ENCODE measurements around the gene SCPEP1. TPM values are rescaled to one million over a fixed set of nuclear protein-coding genes. Genes with fewer than 3 reads are reported as not detected.

Gene SCPEP1
- total and polyA plus RNA-seq, 10 of the 15 experiments (the other 5 are each of a cell fraction or from before 2014, with no cell fraction given) = 31.2 to 80.2 (median 40.7) TPM

DNA sequence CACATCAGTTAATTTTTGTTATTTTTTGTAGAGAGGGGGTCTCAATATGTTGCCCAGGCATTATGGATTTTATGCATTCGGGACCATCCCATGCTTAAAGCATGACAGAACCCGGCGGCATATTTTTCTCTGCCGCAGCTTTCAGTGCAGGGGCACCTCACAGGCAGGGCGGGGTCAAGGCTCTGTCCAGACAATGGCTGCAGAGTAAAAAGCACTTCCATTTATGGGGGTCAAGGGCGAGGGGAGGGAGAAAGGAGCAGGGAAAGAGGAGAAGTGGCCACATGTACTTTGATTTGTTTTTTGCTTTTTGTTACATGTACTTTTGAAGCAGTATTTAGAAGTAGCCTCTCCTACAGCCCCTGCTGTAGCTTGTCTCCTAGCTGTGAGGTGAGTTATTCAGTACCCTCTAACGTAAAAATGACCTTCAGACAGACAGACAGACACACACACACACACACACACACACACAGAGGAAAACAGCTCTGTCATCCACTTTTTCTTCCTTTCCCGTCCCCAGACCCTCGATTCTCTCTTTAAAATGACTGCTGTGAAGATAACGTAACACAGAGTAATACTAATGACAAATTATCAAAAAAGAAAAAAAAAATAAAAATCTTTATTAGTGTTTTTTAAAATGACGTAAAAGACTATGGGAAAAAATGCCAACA, 856 bp upstream of the SCPEP1 start:
- Histone ChIP-seq H3K27ac (ENCODE audit: control insufficient read depth, insufficient read depth) (no peak overlapping the region), H3K4me3 (no peak overlapping the region), H3K79me2 (ENCODE audit: control insufficient read depth, insufficient read depth, low read length) (peaks cover 14% of the 10 kb centered on the region), H3K36me3 (ENCODE audit: control insufficient read depth in 2 of 2, insufficient read depth in 2 of 2, low read length in 1 of 2) (peaks cover 0 to 4% of the 10 kb centered on the region in 2 experiments; a peak in 1 of 4 replicates), H3K4me2 (ENCODE audit: control insufficient read depth, insufficient read depth) (peak overlapping the region; percentile 90), H3K27me3 (replicated peaks in 1 of 2; ENCODE audit: control insufficient read depth in 2 of 2, insufficient read depth in 2 of 2, low read length in 1 of 2) (no peaks in the 10 kb centered on the region), H3K9ac (ENCODE audit: control insufficient read depth, insufficient read depth, low read length) (0 out of 2 replicates have a peak overlapping the region, but pooled peaks have one; percentile 16), H3K4me1 (ENCODE audit: control insufficient read depth, insufficient read depth, low read length) (no peaks in the 10 kb centered on the region; the same call in 1 of the 2 replicates), H3K9me3 (replicated peaks; ENCODE audit: control insufficient read depth, insufficient read depth, low read length) (no peaks in the 10 kb centered on the region), H2AFZ (ENCODE audit: control insufficient read depth, low read depth, low read length) (peak overlapping the region; percentile 95; the same call in 1 of the 2 replicates), H4K20me1 (ENCODE audit: control insufficient read depth, insufficient read depth) (no peaks in the 10 kb centered on the region)
- SMC1A ChIA-PET (ENCODE audit: uncharacterized antibody, unreplicated experiment) = interaction anchor here (1.7 to 3.5 kb wide), 4 partner anchors 9 to 29 kb away, joined by 5 to 41 read pairs (median 6); no protein-coding TSS in a partner anchor
- RAD21 ChIA-PET (ENCODE audit: unreplicated experiment) = interaction anchor here (1.7 to 2.0 kb wide), 3 partner anchors 22 to 103 kb away, joined by 5 to 7 read pairs (median 6); no protein-coding TSS in a partner anchor
- BruUV-seq (replicated peaks) = no TSS peak
- DNase-seq (ENCODE audit: low read depth, low spot score) = no peak
- intact Hi-C loops (cut with micrococcal nuclease; ENCODE audit: unreplicated experiment) (loop anchor here (5.0 kb wide), 1 partner anchor 110 kb away; the partner anchor contains the start of gene AKAP1), in situ Hi-C loops (cut with MboI) (no loop called here)
- CTCF ChIA-PET = interaction anchor here (1.2 to 2.1 kb wide), 6 partner anchors 9 to 157 kb away, joined by 4 to 9 read pairs (median 5); partner anchors contain the start of gene COIL
- POLR2A ChIA-PET = interaction anchor here (0.5 kb wide), 1 partner anchor 1896 kb away, joined by 3 read pairs; no protein-coding TSS in a partner anchor
- no peak for ATAC-seq
- FAIRE-seq = no peak
- WGBS (ENCODE audit: insufficient coverage, insufficient replicate concordance, low lambda C conversion rate, missing lambda C conversion rate) = 35% methylated on average over 11 of the region's 11 CpGs
- TF ChIP-seq KDM1A (IDR thresholded peaks at IDR 0.05; ENCODE audit: borderline replicate concordance) (no peak), BMI1 (IDR thresholded peaks at IDR 0.05; ENCODE audit: borderline replicate concordance) (no peak), ZNF384 (IDR thresholded peaks at IDR 0.05; ENCODE audit: borderline replicate concordance, low read depth, low read length) (no peak), HDAC6 (IDR thresholded peaks at IDR 0.05; ENCODE audit: unreplicated experiment) (no peak), RAD21 (IDR thresholded peaks at IDR 0.05; ENCODE audit: insufficient read depth, low read depth, low read length) (no peak), MEF2A (IDR thresholded peaks at IDR 0.05; ENCODE audit: insufficient read depth, low read depth, low read length) (no peak), NFYA (IDR thresholded peaks at IDR 0.05; ENCODE audit: borderline replicate concordance, low read depth, low read length) (no peak), ATF7 (IDR thresholded peaks at IDR 0.05; ENCODE audit: low read depth) (no peak), MYB (IDR thresholded peaks at IDR 0.05; ENCODE audit: borderline replicate concordance, low read depth, low read length) (no peak), EED (IDR thresholded peaks at IDR 0.05; ENCODE audit: low read depth) (no peak), CHD4 (IDR thresholded peaks at IDR 0.05) (no peak), CHD2 (IDR thresholded peaks at IDR 0.05; ENCODE audit: borderline replicate concordance, low read depth, low read length) (no peak), BCL11A (IDR thresholded peaks at IDR 0.05; ENCODE audit: low read depth, low read length) (no peak), BACH1 (IDR thresholded peaks at IDR 0.05; ENCODE audit: borderline replicate concordance) (no peak), SMAD5 (IDR thresholded peaks at IDR 0.05; ENCODE audit: low read depth) (no peak), NFXL1 (IDR thresholded peaks at IDR 0.05; ENCODE audit: borderline replicate concordance) (no peak)
- TF ChIP-seq, protein P1, sequence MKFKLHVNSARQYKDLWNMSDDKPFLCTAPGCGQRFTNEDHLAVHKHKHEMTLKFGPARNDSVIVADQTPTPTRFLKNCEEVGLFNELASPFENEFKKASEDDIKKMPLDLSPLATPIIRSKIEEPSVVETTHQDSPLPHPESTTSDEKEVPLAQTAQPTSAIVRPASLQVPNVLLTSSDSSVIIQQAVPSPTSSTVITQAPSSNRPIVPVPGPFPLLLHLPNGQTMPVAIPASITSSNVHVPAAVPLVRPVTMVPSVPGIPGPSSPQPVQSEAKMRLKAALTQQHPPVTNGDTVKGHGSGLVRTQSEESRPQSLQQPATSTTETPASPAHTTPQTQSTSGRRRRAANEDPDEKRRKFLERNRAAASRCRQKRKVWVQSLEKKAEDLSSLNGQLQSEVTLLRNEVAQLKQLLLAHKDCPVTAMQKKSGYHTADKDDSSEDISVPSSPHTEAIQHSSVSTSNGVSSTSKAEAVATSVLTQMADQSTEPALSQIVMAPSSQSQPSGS (IDR thresholded peaks at IDR 0.05; ENCODE audit: low read length) = no peak
- TF ChIP-seq, protein P2, sequence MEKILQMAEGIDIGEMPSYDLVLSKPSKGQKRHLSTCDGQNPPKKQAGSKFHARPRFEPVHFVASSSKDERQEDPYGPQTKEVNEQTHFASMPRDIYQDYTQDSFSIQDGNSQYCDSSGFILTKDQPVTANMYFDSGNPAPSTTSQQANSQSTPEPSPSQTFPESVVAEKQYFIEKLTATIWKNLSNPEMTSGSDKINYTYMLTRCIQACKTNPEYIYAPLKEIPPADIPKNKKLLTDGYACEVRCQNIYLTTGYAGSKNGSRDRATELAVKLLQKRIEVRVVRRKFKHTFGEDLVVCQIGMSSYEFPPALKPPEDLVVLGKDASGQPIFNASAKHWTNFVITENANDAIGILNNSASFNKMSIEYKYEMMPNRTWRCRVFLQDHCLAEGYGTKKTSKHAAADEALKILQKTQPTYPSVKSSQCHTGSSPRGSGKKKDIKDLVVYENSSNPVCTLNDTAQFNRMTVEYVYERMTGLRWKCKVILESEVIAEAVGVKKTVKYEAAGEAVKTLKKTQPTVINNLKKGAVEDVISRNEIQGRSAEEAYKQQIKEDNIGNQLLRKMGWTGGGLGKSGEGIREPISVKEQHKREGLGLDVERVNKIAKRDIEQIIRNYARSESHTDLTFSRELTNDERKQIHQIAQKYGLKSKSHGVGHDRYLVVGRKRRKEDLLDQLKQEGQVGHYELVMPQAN (conservative IDR thresholded peaks at IDR 0.05) = no peak
